Body of pancreas (tissue), 4 donors: ENCODE measurements around the gene DRICH1. TPM values are rescaled to one million over a fixed set of nuclear protein-coding genes. Genes with fewer than 3 reads are reported as not detected.
"Not testable (repeated sequence)": the region's sequence is repeated elsewhere in the genome, so short reads cannot be mapped to it uniquely, and the experiment has no call there.

Source experiments
- ATAC-seq: fragments of 150-250 bp; one replicate; pipeline ENCODE4 v1.9.1; 2016
- DNase-seq, 4 donors: peaks; one replicate each; pipeline ENCODE4 v3.0.0-alpha.2; 2019
- H3K27ac ChIP-seq, 4 donors: fragments of 200-600 bp; sonication (generic); 1 replicate in 3 of 4; 2 replicates in 1 of 4; pipeline versions ENCODE4 v1.5.1 to v1.6.1; 2016 to 2019; ENCODE audit warnings: mild to moderate bottlenecking in 1 of 4, mixed read lengths in 1 of 4, moderate library complexity in 1 of 4
- H3K27me3 ChIP-seq, 2 donors: fragments of 200-600 bp; sonication (generic); one replicate each; pipeline ENCODE4 v1.6.0; 2016; ENCODE audit warnings: mild to moderate bottlenecking in 1 of 2
- H3K36me3 ChIP-seq, 2 donors: fragments of 200-600 bp; sonication (generic); replicated peaks in 1 of 2; 2 replicates each; pipeline ENCODE4 v1.5.1; 2016; ENCODE audit warnings: low read depth in 2 of 2; ENCODE audit not compliant: insufficient read depth in 1 of 2
- H3K4me1 ChIP-seq: fragments of 200-600 bp; sonication (generic); one replicate; pipeline ENCODE4 v1.6.0; 2016
- H3K4me3 ChIP-seq, 2 donors: fragments of 200-600 bp; sonication (generic); 1 replicate in 1 of 2; 2 replicates in 1 of 2; pipeline ENCODE4 v1.5.1; 2016 to 2019
- H3K9me3 ChIP-seq, 3 donors: fragments of 200-600 bp; sonication (generic); 1 replicate in 2 of 3; 2 replicates in 1 of 3; pipeline ENCODE4 v1.5.1; 2016
- CTCF ChIP-seq, 7 experiments: fragments of 450-650 bp in 4 of 7; fragments of 200-600 bp in 3 of 7; sonication (generic) in 3 of 7; IDR thresholded peaks; one replicate each; pipeline ENCODE4 v1.5.1; 2016 to 2019; ENCODE audit warnings: antibody characterized with exemption in 7 of 7
- POLR2A ChIP-seq, 3 donors: fragments of 450-650 bp; IDR thresholded peaks; one replicate each; pipeline ENCODE4 v1.6.1; 2016; ENCODE audit warnings: antibody characterized with exemption in 3 of 3, mild to moderate bottlenecking in 2 of 3
- WGBS, 2 donors: methylation state at CpG; one replicate each; pipeline ENCODE4 v1.1.5; 2017; 5-methylcytosine and 5-hydroxymethylcytosine counted together
- intact Hi-C: fragments of 100-400 bp; cut with DNase I; formaldehyde crosslinking; loops from one replicate; pipeline ENCODE4 v1.15.1; 2023
- total RNA-seq, 2 donors: library from RNA; depleted of rRNA; stranded (reverse); fragments of >200 nt; gene quantifications; one replicate each; pipeline ENCODE4 v1.1.0, GENCODE V29; 2016

Gene DRICH1
- total RNA-seq, 2 donors from 2014 or later, result not detected

- no peaks in the 10 kb centered on the region for H3K9me3 ChIP-seq
- 52 to 70% methylated on average over 2 to 17 of the region's 17 CpGs for WGBS, 2 donors
- DNase-seq (peak; percentile 56 to 85 (median 72)), ATAC-seq (peak; percentile 61)
- peaks cover 17% of the 10 kb centered on the region for H3K4me1 ChIP-seq
- intact Hi-C loops, result no loop called here
- TF ChIP-seq POLR2A (IDR thresholded peaks at IDR 0.05) (no peak), CTCF (IDR thresholded peaks at IDR 0.05) (no peak)
- H3K27ac ChIP-seq, result peak overlapping the region in 2 of 4 donors; percentile 34 to 36
- H3K36me3 ChIP-seq, result no peaks in the 10 kb centered on the region
- H3K4me3 ChIP-seq, result no peak overlapping the region
- no peaks in the 10 kb centered on the region for H3K27me3 ChIP-seq
Observed at GRCh38 chr22:23675502-23676415, 43.6 kb upstream of the DRICH1 start.

GRCh38 chr22:23674886-23675501 is 42.9 kb upstream of the DRICH1 start:
- peak overlapping the region in 2 of 4 donors; percentile 34 to 36 for H3K27ac ChIP-seq
- intact Hi-C loops, ATAC-seq, H3K36me3 ChIP-seq, H3K4me3 ChIP-seq, DNase-seq, H3K27me3 ChIP-seq, H3K9me3 ChIP-seq: not testable (repeated sequence)
- WGBS, 2 donors, result 62 to 69% methylated on average over 6 of the region's 6 CpGs
- peaks cover 17% of the 10 kb centered on the region for H3K4me1 ChIP-seq

GRCh38 chr22:23673826-23674690 is 41.9 kb upstream of the DRICH1 start:
- no peak for DNase-seq
- TF ChIP-seq CTCF (IDR thresholded peaks at IDR 0.05) (no peak), POLR2A (IDR thresholded peaks at IDR 0.05) (no peak)
- 85 to 87% methylated on average over 22 to 23 of the region's 26 CpGs for WGBS, 2 donors
- Histone ChIP-seq H3K4me1 (peaks cover 17% of the 10 kb centered on the region), H3K36me3 (no peaks in the 10 kb centered on the region), H3K9me3 (no peaks in the 10 kb centered on the region), H3K27ac (no peak overlapping the region), H3K27me3 (no peaks in the 10 kb centered on the region), H3K4me3 (no peak overlapping the region)
- ATAC-seq, result no peak
- intact Hi-C loops, result no loop called here

GRCh38 chr22:23673050-23673620 is 41.0 kb upstream of the DRICH1 start:
- Histone ChIP-seq H3K27ac (no peak overlapping the region), H3K36me3 (no peaks in the 10 kb centered on the region), H3K4me1 (peaks cover 17% of the 10 kb centered on the region), H3K4me3 (no peak overlapping the region), H3K9me3 (no peaks in the 10 kb centered on the region), H3K27me3 (no peaks in the 10 kb centered on the region)
- intact Hi-C loops, result no loop called here
- 86 to 97% methylated on average over 6 to 7 of the region's 7 CpGs for WGBS, 2 donors
- DNase-seq (no peak), ATAC-seq (no peak)
- TF ChIP-seq CTCF (IDR thresholded peaks at IDR 0.05) (no peak), POLR2A (IDR thresholded peaks at IDR 0.05) (no peak)

- WGBS, 2 donors, result 93 to 95% methylated on average over 8 of the region's 8 CpGs
Observed at GRCh38 chr22:23672307-23673049, 40.4 kb upstream of the DRICH1 start.

GRCh38 chr22:23671387-23671786 is 39.3 kb upstream of the DRICH1 start:
- ATAC-seq, intact Hi-C loops, H3K27ac ChIP-seq, DNase-seq, H3K9me3 ChIP-seq, H3K36me3 ChIP-seq, H3K4me3 ChIP-seq, H3K27me3 ChIP-seq: not testable (repeated sequence)
- no CpG with 5 or more reads among the region's 4 CpGs for WGBS, 2 donors
- H3K4me1 ChIP-seq, result peaks cover 16% of the 10 kb centered on the region

More at GRCh38 chr22:23672307-23673049, 40.4 kb upstream of the DRICH1 start:
- H3K9me3 ChIP-seq, ATAC-seq, DNase-seq, H3K27ac ChIP-seq, intact Hi-C loops, H3K4me3 ChIP-seq, H3K36me3 ChIP-seq, H3K27me3 ChIP-seq: not testable (repeated sequence)
- H3K4me1 ChIP-seq, result peaks cover 17% of the 10 kb centered on the region
